Motor neuron (in vitro differentiated cells): ENCODE data around the gene C11orf52. TPM values are rescaled to one million over a fixed set of nuclear protein-coding genes. Genes with fewer than 3 reads are reported as not detected.
A peak's percentile ranks its signal among the peaks of the same experiment; 100 is the strongest.

Experiments used
- ATAC-seq, 8 experiments: fragments of 200-7000 bp; cut with Tn5 transposase; replicated peaks in 6 of 8; 2 replicates each; pipeline ENCODE4 v1.8.0; 2021; ENCODE audit warnings: mild to moderate bottlenecking in 8 of 8, moderate library complexity in 8 of 8
- H3K27ac ChIP-seq, 2 donors: fragments of 250-450 bp; sonication (Bioruptor Pico); 2 replicates each; pipeline ENCODE4 v1.9.0; 2021; ENCODE audit warnings: antibody characterized with exemption in 2 of 2, mild to moderate bottlenecking in 2 of 2, moderate library complexity in 1 of 2
- H3K4me1 ChIP-seq, 2 donors: fragments of 250-450 bp; sonication (Bioruptor Pico); replicated peaks in 1 of 2; 2 replicates each; pipeline ENCODE4 v1.6.1; 2021; ENCODE audit warnings: antibody characterized with exemption in 2 of 2, mild to moderate bottlenecking in 2 of 2, moderate library complexity in 1 of 2
- H3K4me3 ChIP-seq, 5 donors: fragments of 250-450 bp; sonication (Bioruptor Pico); 2 replicates each; pipeline ENCODE4 v1.9.0; 2021; ENCODE audit warnings: antibody characterized with exemption in 5 of 5, mild to moderate bottlenecking in 5 of 5, moderate library complexity in 4 of 5
- WGBS, 10 experiments: fragments of 450-650 bp; shearing (Covaris generic); methylation state at CpG; one replicate each; pipeline ENCODE4 v1.0.0; 2022; 5-methylcytosine and 5-hydroxymethylcytosine counted together
- in situ Hi-C, 9 experiments: fragments of 400-800 bp; cut with MboI; loops; one replicate each; pipeline ENCODE4 v1.15.0; 2021; ENCODE audit warnings: low sequenced_read_pairs in 9 of 9, low pct_unique_long_range_greater_than_20kb in 2 of 9; ENCODE audit not compliant: unreplicated experiment in 9 of 9
- total RNA-seq, 8 experiments: library from RNA; unstranded; fragments of 300-600 nt; gene quantifications; 2 replicates each; pipeline versions ENCODE4 v1.2.3 to v1.2.4, GENCODE V29; 2022

C11orf52 gene
- total RNA-seq, 8 experiments from 2014 or later = 0.27 to 7.3 (median 0.55) TPM

- no peak overlapping the region for H3K4me3 ChIP-seq
- H3K4me1 ChIP-seq = no peaks in the 10 kb centered on the region
- in situ Hi-C loops = no loop called here
- no peak for ATAC-seq
- H3K27ac ChIP-seq = no peak overlapping the region
Observed at GRCh38 chr11:111947143-111947542, 28.4 kb downstream of the C11orf52 start.

GRCh38 chr11:111949519-111950426 lies 31.1 kb downstream of the C11orf52 start:
- ATAC-seq = no peak
- WGBS, 10 experiments = 62 to 100% (median 72%) methylated on average over 2 to 6 of the region's 7 CpGs; no CpG with 5 or more reads in 2 of the 10 experiments
- in situ Hi-C loops = no loop called here

GRCh38 chr11:111951565-111951964 lies 32.9 kb downstream of the C11orf52 start:
- Histone ChIP-seq H3K27ac (no peak overlapping the region), H3K4me1 (no peaks in the 10 kb centered on the region), H3K4me3 (no peak overlapping the region)
- in situ Hi-C loops = no loop called here
- 53 to 100% (median 99%) methylated on average over 1 to 3 of the region's 3 CpGs; no CpG with 5 or more reads in 2 of the 10 experiments for WGBS, 10 experiments
- ATAC-seq = no peak

More at GRCh38 chr11:111949519-111950426, 31.1 kb downstream of the C11orf52 start:
- no peaks in the 10 kb centered on the region for H3K4me1 ChIP-seq
- no peak overlapping the region for H3K27ac ChIP-seq
- H3K4me3 ChIP-seq = no peak overlapping the region

GRCh38 chr11:111954154-111954553 lies 35.4 kb downstream of the C11orf52 start:
- H3K4me3 ChIP-seq = no peak overlapping the region
- ATAC-seq = peak in 1 of 8 experiments; percentile 27
- no peaks in the 10 kb centered on the region for H3K4me1 ChIP-seq
- H3K27ac ChIP-seq = no peak overlapping the region
- in situ Hi-C loops = no loop called here
- 67 to 100% (median 90%) methylated on average over 1 to 4 of the region's 4 CpGs; no CpG with 5 or more reads in 2 of the 10 experiments for WGBS, 10 experiments

- H3K4me1 ChIP-seq = peaks cover 0 to 1% of the 10 kb centered on the region in 2 donors
- ATAC-seq = no peak
- WGBS, 10 experiments = 67 to 100% (median 93%) methylated on average over 1 to 5 of the region's 12 CpGs; no CpG with 5 or more reads in 6 of the 10 experiments
- H3K27ac ChIP-seq = no peak overlapping the region
- H3K4me3 ChIP-seq = no peak overlapping the region
- in situ Hi-C loops = no loop called here
Observed at GRCh38 chr11:111957663-111958444, 39.1 kb downstream of the C11orf52 start.

GRCh38 chr11:111960916-111961315 lies 42.2 kb downstream of the C11orf52 start:
- in situ Hi-C loops = no loop called here
- Histone ChIP-seq H3K4me3 (no peak overlapping the region), H3K27ac (no peak overlapping the region), H3K4me1 (peaks cover 0 to 5% of the 10 kb centered on the region in 2 donors)
- ATAC-seq = peak in 1 of 8 experiments; percentile 24
- WGBS, 10 experiments = 50 to 89% (median 77%) methylated on average over 1 to 4 of the region's 5 CpGs; no CpG with 5 or more reads in 4 of the 10 experiments

- no peak for ATAC-seq
- no peak overlapping the region for H3K27ac ChIP-seq
- WGBS, 10 experiments = 40 to 90% (median 80%) methylated on average over 1 to 6 of the region's 6 CpGs; no CpG with 5 or more reads in 1 of the 10 experiments
- H3K4me3 ChIP-seq = no peak overlapping the region
- in situ Hi-C loops = no loop called here
- H3K4me1 ChIP-seq = peaks cover 0 to 5% of the 10 kb centered on the region in 2 donors
Observed at GRCh38 chr11:111961389-111962300, 42.9 kb downstream of the C11orf52 start.

- Histone ChIP-seq H3K4me3 (no peak overlapping the region), H3K27ac (no peak overlapping the region), H3K4me1 (peaks cover 0 to 5% of the 10 kb centered on the region in 2 donors)
- ATAC-seq = peak in 3 of 8 experiments; percentile 81 to 95 (median 89)
- in situ Hi-C loops = no loop called here
- WGBS, 10 experiments = 20 to 92% (median 78%) methylated on average over 1 to 5 of the region's 5 CpGs; no CpG with 5 or more reads in 4 of the 10 experiments
Observed at GRCh38 chr11:111963931-111964340, 45.2 kb downstream of the C11orf52 start.

GRCh38 chr11:111966678-111967077 lies 48.0 kb downstream of the C11orf52 start:
- in situ Hi-C loops = no loop called here
- ATAC-seq = no peak
- H3K27ac ChIP-seq = no peak overlapping the region
- WGBS, 10 experiments = 83 to 100% (median 94%) methylated on average over 1 to 5 of the region's 5 CpGs; no CpG with 5 or more reads in 1 of the 10 experiments
- peaks cover 0 to 5% of the 10 kb centered on the region in 2 donors for H3K4me1 ChIP-seq
- H3K4me3 ChIP-seq = no peak overlapping the region

GRCh38 chr11:111967649-111968048 lies 48.9 kb downstream of the C11orf52 start:
- Histone ChIP-seq H3K27ac (no peak overlapping the region), H3K4me3 (no peak overlapping the region), H3K4me1 (peaks cover 0 to 5% of the 10 kb centered on the region in 2 donors)
- no peak for ATAC-seq
- WGBS, 10 experiments = 55 to 100% (median 100%) methylated on average over 1 to 6 of the region's 6 CpGs
- in situ Hi-C loops = no loop called here

GRCh38 chr11:111969344-111969743 lies 50.6 kb downstream of the C11orf52 start:
- Histone ChIP-seq H3K27ac (no peak overlapping the region), H3K4me1 (no peaks in the 10 kb centered on the region), H3K4me3 (no peak overlapping the region)
- ATAC-seq = no peak
- in situ Hi-C loops = no loop called here
- WGBS, 10 experiments = 85 to 100% (median 89%) methylated on average over 2 to 3 of the region's 3 CpGs; no CpG with 5 or more reads in 4 of the 10 experiments

GRCh38 chr11:111974446-111974845 lies 55.7 kb downstream of the C11orf52 start:
- no peak for ATAC-seq
- in situ Hi-C loops = loop anchor here in 1 of 9 experiments (10.0 kb wide), 1 partner anchor 100 kb away; the partner anchor contains the start of genes ALG9, CFAP68 and FDXACB1
- Histone ChIP-seq H3K4me3 (no peak overlapping the region), H3K27ac (no peak overlapping the region), H3K4me1 (peaks cover 19% of the 10 kb centered on the region in 2 donors)
- WGBS, 10 experiments = 50 to 100% (median 95%) methylated on average over 1 to 2 of the region's 2 CpGs; no CpG with 5 or more reads in 5 of the 10 experiments
